NCI-H2081 treated with DMSO at 0.1 percent for 48 hours (cell line): ENCODE measurements around the gene HPCA.

Source experiments
- DNase-seq: peaks from one replicate; lab custom pipeline; 2025; lab: John Stamatoyannopoulos, UW

HPCA gene

GRCh38 chr1:32937061-32937460, 50.8 kb downstream of the HPCA start:
- DNase-seq: no peak

GRCh38 chr1:32939655-32940371, 53.5 kb downstream of the HPCA start:
- no peak for DNase-seq

GRCh38 chr1:32944180-32944579, 57.9 kb downstream of the HPCA start:
- no peak for DNase-seq
